Right ventricle myocardium inferior (tissue), 1 donor: ENCODE results near the gene OR52L1. TPM values are rescaled to one million over a fixed set of nuclear protein-coding genes. Genes with fewer than 3 reads are reported as not detected.
"Not testable (repeated sequence)": the region's sequence is repeated elsewhere in the genome, so short reads cannot be mapped to it uniquely, and the experiment has no call there.

ENCODE experiments used
- ATAC-seq: fragments of 200-7000 bp; cut with Tn5 transposase; one replicate; pipeline ENCODE4 v1.9.1; 2020; ENCODE audit warnings: mild to moderate bottlenecking, moderate library complexity
- DNase-seq: peaks from one replicate; pipeline ENCODE4 v3.0.0; 2021; ENCODE audit errors: missing footprints
- intact Hi-C: fragments of 100-400 bp; cut with DNase I; formaldehyde crosslinking; loops from one replicate; pipeline ENCODE4 v1.11.0; 2022
- total RNA-seq: library from RNA; stranded (reverse); fragmentation: NEBNext Ultra II Directional; extraction: Animal tissue kit (Norgen Biotek cat#: 25700); gene quantifications from one replicate; pipeline ENCODE4 v1.2.1, GENCODE V29; 2021
- donor health status: DM: no; HTN: yes; CAD: no; lungs with severe emphysema.

OR52L1 gene
- total RNA-seq, 1 donor from 2014 or later: not detected

GRCh38 chr11:5960704-5961320 lies 26.0 kb downstream of the OR52L1 start:
- DNase-seq, ATAC-seq, intact Hi-C loops: not testable (repeated sequence)

DNA sequence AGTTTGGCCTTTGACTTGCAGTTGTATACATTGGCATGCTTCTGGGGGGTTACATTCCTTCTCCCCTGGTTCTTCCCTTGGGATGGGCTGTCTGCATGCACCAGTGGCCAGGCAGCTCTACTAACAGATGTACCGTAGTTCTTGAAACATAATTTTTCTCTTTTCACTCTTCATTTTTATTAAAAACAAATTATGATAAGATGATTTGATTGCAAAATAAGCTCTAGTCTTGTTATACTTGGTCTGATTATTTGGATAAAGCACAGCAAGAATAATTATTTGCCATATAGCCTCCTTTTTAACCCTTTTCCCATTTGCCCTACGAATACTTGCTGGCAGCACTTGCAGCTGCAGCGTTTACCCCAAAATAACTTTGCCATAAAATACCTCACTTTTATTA lies 31.2 kb downstream of the OR52L1 start:
- no peak for DNase-seq
- ATAC-seq: no peak
- intact Hi-C loops: no loop called here

DNA sequence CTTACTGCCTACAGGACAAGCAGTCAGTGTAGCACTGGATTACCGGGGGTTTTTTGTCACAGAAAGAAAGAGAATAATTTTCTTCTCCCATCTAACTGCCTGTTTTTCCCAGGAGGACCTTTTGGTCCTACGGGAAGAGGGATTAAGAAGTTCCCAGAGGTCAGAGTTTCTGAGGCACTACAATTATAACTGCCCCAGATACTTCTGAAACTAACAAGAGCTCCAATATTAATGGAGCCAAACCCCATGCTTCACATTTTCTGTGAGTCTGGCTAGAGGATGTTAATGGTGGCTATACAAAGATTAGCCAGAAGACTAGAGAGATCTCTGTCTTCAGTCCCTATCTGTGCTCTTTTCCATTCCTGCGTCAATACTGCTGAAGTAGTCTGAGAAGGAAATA lies 44.8 kb downstream of the OR52L1 start, which contains the start of gene OR56A3:
Gene OR56A3, plus strand, starts transcription at position 301 of the 400 bp plus-strand sequence. CDS start 5,096 bp downstream, outside the sequence.
- no peak for DNase-seq
- intact Hi-C loops: no loop called here
- no peak for ATAC-seq

DNA sequence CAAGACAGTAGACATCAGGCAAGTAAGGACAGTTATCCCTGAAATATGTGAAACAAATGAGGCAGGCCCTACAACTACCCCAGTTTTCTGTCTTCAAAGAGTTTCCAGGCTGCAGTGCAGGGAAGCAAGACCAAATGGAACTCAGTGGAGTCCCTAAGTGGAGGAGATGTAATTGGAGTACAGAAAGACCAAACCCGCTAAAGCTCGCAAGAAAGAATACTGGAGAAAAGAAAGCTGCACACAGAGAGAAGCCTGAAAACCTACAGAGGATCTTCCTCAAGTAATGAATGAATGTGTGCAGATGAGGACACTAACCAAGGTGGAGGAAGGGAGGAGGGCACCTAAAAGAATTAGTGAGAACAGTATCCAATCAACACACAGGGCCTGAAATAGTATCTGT lies 46.0 kb downstream of the OR52L1 start:
- DNase-seq: no peak
- intact Hi-C loops: no loop called here
- ATAC-seq: no peak

- ATAC-seq (no peak), DNase-seq (no peak)
- intact Hi-C loops: no loop called here
These were observed 48.2 kb downstream of the OR52L1 start for GRCh38 chr11:5938603-5938965.

DNA sequence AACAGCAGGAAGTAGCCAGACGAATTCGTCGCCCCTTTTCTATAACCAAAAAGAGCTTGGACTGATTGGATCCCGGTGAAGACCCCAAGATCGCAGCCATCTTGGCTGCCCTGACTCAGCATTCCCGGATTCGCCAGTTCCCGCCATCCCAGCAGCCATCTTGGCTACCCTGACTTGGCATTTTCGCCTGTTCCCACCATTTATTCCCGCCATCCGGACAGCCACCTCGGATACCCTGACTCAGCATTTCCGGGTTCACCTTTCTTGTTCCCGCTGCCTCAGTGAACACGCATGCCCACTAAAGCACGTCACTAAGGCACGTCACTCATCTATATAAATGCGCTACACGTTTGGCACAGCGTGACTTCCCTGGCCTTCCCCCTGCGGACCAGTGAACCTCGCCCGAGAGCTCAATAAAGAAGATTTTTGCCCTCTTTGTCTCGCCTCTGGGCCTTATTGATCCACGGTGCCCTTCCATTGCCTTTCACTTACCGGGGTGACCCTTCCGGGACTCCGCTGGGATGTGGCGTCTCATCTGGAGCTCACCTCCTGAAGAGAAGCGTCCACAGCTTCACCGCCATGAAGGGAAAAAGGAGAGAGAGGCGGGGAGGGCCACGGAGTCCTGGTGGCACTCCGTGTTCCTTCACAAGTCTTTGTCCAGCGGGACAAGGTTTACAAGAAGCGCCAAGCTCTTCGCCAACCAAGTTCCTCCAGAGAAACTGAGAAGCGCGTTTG lies 48.8 kb downstream of the OR52L1 start:
- intact Hi-C loops: no loop called here
- ATAC-seq (no peak), DNase-seq (no peak)

Other genes with a start within 250 kb of the OR52L1 start
- not detected for gene OR52N4, start 232.7 kb downstream of the OR52L1 start, total RNA-seq
- not detected for gene OR52N5, start 203.6 kb downstream of the OR52L1 start, total RNA-seq
- gene OR52N1, start 195.7 kb downstream of the OR52L1 start, total RNA-seq: not detected
- not detected for gene OR52N2, start 178.1 kb downstream of the OR52L1 start, total RNA-seq
- gene OR52E6, start 145.1 kb downstream of the OR52L1 start, total RNA-seq: not detected
- not detected for gene OR52E8, start 129.3 kb downstream of the OR52L1 start, total RNA-seq
- not detected for gene OR52E4, start 106.4 kb downstream of the OR52L1 start, total RNA-seq
- gene OR52E5, start 93.8 kb downstream of the OR52L1 start, total RNA-seq: not detected
- not detected for gene OR56A3, start 44.7 kb downstream of the OR52L1 start, total RNA-seq
- gene OR56A5, start 18.5 kb downstream of the OR52L1 start, total RNA-seq: not detected
- not detected for gene OR56A4, start 20.0 kb upstream of the OR52L1 start, total RNA-seq
- not detected for gene OR56A1, start 43.8 kb upstream of the OR52L1 start, total RNA-seq
- gene OR56B4, start 120.7 kb upstream of the OR52L1 start, total RNA-seq: not detected
- not detected for gene OR52B2, start 183.3 kb upstream of the OR52L1 start, total RNA-seq
- gene OR52W1, start 212.2 kb upstream of the OR52L1 start, total RNA-seq: not detected
- gene C11orf42, start 218.6 kb upstream of the OR52L1 start, total RNA-seq: not detected
- 13.3 TPM for gene FHIP1B, start 247.7 kb upstream of the OR52L1 start, total RNA-seq